Measurements from ENCODE around the gene EIF4E1B. TPM values are rescaled to one million over a fixed set of nuclear protein-coding genes. Genes with fewer than 3 reads are reported as not detected.

The EIF4E1B gene
- total RNA-seq, 2 donors from 2014 or later: not detected

DNA sequence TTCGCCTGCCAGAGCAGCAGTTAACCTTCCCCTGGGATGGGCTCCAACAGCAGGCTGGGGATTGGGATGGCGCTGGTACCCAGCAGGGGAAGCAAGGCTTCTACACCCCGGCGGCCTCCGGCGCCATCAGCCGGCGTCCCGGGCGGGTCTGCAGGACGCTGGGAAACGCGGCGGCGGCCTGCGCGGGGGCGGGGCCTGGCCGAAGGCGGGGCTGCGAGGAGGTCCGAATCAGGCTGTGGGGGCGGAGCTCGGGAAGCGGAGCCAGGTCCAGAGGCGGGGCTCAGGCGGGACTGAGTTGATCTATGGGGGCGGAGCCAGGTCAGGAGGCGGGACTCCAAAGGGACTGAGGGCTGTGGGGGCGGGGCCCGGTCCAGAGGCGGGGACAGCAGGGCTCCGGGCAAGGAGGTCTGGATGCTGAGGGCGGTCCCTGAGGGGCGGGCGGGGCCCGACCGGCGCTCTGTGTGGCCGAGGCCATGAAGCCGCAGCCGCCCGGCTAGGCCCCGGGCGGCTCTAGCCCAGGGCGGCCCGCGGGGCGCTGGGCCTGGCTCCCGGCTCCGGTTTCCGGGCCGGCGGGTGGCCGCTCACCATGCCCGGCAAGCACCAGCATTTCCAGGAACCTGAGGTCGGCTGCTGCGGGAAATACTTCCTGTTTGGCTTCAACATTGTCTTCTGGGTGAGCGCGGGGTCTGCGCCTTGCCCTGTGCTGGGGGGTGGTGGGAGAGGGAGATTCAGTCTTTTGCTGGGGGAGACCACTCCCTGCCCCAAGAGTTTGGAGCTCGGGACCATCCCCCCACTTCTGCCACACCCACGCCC lies 16.8 kb downstream of the EIF4E1B start, which contains the start of gene TSPAN17:
TSPAN17 (plus strand) TSS at position 455 of the 813 bp plus-strand sequence; CDS start at position 587, 132 bp downstream.
- TF ChIP-seq, protein P1, sequence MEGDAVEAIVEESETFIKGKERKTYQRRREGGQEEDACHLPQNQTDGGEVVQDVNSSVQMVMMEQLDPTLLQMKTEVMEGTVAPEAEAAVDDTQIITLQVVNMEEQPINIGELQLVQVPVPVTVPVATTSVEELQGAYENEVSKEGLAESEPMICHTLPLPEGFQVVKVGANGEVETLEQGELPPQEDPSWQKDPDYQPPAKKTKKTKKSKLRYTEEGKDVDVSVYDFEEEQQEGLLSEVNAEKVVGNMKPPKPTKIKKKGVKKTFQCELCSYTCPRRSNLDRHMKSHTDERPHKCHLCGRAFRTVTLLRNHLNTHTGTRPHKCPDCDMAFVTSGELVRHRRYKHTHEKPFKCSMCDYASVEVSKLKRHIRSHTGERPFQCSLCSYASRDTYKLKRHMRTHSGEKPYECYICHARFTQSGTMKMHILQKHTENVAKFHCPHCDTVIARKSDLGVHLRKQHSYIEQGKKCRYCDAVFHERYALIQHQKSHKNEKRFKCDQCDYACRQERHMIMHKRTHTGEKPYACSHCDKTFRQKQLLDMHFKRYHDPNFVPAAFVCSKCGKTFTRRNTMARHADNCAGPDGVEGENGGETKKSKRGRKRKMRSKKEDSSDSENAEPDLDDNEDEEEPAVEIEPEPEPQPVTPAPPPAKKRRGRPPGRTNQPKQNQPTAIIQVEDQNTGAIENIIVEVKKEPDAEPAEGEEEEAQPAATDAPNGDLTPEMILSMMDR (IDR thresholded peaks at IDR 0.05): peak; percentile 11
- Histone ChIP-seq H3K36me3 (no peaks in the 10 kb centered on the region), H3K27me3 (replicated peaks; ENCODE audit: insufficient read depth) (no peaks in the 10 kb centered on the region), H3K4me1 (ENCODE audit: control insufficient read depth in 1 of 2, low read depth in 2 of 2) (peaks cover 11 to 21% of the 10 kb centered on the region in 2 donors), H3K27ac (peak within 1 kb of the TSS; percentile 65 to 78), H3K9me3 (no peaks in the 10 kb centered on the region), H3K4me3 (peak within 1 kb of the TSS; percentile 94)
- ATAC-seq (ENCODE audit: insufficient number of reproducible peaks, low FRiP score, low read depth): peak; percentile 95
- DNase-seq (ENCODE audit: low spot score): peak; percentile 100

DNA sequence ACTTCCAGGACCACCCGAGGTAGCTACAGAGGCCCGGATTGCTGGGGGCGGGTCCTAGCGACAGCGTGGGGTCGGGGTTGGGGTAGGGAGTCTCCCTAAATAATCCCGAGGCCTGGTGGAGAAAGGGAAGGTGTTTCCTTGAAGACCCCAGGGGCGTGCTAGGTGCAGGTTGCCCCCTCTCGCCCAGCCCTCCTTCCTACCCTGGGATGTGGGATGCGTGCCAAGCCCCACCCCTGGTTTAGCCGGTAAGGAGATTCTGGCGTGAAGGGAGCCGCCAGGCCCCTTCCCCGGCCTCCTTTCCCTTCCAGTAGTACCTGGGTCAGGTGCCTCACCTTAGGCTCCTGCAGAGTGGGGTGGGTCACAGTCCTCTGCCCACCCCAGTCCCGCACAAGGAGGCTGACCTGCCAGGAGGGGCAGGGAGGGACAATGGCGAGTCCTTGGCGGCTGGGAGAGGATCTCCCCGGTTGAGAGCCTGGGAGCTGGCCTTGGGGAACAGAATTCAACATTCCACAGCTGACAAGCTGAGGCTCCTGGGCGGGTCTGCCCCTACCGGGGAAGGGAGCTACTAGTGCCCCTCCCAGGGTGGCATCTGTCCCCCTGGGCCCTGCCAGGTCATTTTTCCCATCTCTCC lies 17.5 kb downstream of the EIF4E1B start:
- Histone ChIP-seq H3K9me3 (no peaks in the 10 kb centered on the region), H3K4me1 (ENCODE audit: control insufficient read depth in 1 of 2, low read depth in 2 of 2) (peaks cover 11 to 21% of the 10 kb centered on the region in 2 donors), H3K27ac (peak overlapping the region; percentile 35 to 65), H3K4me3 (peak overlapping the region; percentile 94), H3K36me3 (no peaks in the 10 kb centered on the region), H3K27me3 (replicated peaks; ENCODE audit: insufficient read depth) (no peaks in the 10 kb centered on the region)
- TF ChIP-seq, protein P1 (IDR thresholded peaks at IDR 0.05): no peak
- no peak for ATAC-seq (ENCODE audit: insufficient number of reproducible peaks, low FRiP score, low read depth)
- DNase-seq (ENCODE audit: low spot score): no peak

DNA sequence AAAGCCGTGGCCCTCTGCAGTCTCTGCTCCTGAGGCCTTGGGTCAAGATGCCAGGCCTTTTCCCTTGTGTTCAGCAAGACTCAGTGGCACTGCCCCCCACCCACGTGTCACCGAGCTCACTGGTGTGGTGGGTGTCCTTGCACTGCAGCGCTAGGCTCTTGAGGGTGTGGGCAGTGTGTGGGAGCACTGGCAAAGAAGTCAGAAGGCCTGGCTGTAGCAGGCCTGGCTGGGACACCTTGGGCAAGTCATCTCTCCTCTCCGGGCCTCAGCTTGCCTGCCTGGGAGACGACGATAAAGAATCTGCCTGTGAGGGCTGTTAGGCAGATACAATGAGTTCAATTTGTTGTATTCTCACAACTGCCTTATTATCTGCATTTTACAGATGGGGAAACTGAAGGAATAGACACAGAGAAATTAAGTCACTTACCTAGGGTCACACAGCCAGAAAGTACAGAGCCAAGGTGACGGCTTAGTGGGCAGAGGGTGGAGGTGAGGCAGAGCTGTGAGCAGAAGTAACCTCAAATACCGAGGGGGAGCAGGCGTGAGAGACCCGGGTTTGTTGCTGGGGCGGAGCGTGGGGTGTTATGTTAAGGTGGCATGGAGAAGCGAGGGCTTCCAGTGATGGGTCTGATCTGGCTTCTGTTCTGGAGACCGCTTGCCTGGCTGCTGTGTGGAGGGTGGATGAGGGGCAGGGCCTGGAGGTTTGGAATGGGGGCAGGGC lies 18.2 kb downstream of the EIF4E1B start:
- no peak for ATAC-seq (ENCODE audit: insufficient number of reproducible peaks, low FRiP score, low read depth)
- Histone ChIP-seq H3K4me3 (peak overlapping the region; percentile 94), H3K27ac (no peak overlapping the region), H3K4me1 (ENCODE audit: control insufficient read depth in 1 of 2, low read depth in 2 of 2) (peaks cover 11 to 21% of the 10 kb centered on the region in 2 donors), H3K9me3 (no peaks in the 10 kb centered on the region), H3K27me3 (replicated peaks; ENCODE audit: insufficient read depth) (no peaks in the 10 kb centered on the region), H3K36me3 (peaks cover 5% of the 10 kb centered on the region)
- TF ChIP-seq, protein P1 (IDR thresholded peaks at IDR 0.05): no peak
- DNase-seq (ENCODE audit: low spot score): no peak

DNA sequence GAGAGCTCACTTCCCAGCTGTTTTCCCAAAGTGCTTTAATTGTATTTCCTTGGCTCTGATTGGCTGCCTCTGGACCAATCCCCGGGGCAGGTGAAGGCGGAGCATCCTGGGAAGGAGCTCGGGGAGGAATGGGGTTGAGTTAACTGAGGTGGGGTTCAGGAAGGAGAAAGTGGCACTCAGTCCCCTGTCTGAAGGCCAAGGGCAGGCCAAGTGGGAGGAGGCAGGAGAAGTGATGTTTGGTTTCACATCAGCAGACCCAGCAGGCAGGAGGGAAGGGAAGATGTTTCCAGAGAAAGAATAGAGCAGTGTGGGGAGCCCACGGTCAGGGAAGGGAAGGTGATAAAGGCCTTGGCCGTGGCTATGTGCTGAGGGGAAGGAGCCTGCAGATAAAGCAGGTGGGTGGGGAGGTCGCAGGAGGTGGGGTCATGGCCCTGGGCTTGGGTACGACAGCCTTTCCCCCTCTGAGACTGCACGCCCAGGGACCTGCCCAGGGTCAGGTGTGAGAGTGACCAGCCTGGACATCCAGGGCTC lies 19.9 kb downstream of the EIF4E1B start:
- DNase-seq (ENCODE audit: low spot score) (no peak), ATAC-seq (ENCODE audit: insufficient number of reproducible peaks, low FRiP score, low read depth) (no peak)
- TF ChIP-seq, protein P1 (IDR thresholded peaks at IDR 0.05): no peak
- H3K4me1 ChIP-seq (ENCODE audit: control insufficient read depth in 1 of 2, low read depth in 2 of 2): peaks cover 11 to 21% of the 10 kb centered on the region in 2 donors
- no peaks in the 10 kb centered on the region for H3K27me3 ChIP-seq (replicated peaks; ENCODE audit: insufficient read depth)
- no peak overlapping the region for H3K27ac ChIP-seq
- no peaks in the 10 kb centered on the region for H3K9me3 ChIP-seq
- no peak overlapping the region for H3K4me3 ChIP-seq
- peaks cover 7% of the 10 kb centered on the region for H3K36me3 ChIP-seq
